OCI-M2 (cell line): ENCODE results near the gene CTNNA2.

Experiments
- DNase-seq: peaks from one replicate; lab custom pipeline; 2025; ENCODE audit not compliant: unreplicated experiment; lab: John Stamatoyannopoulos, UW

CTNNA2 gene

DNA sequence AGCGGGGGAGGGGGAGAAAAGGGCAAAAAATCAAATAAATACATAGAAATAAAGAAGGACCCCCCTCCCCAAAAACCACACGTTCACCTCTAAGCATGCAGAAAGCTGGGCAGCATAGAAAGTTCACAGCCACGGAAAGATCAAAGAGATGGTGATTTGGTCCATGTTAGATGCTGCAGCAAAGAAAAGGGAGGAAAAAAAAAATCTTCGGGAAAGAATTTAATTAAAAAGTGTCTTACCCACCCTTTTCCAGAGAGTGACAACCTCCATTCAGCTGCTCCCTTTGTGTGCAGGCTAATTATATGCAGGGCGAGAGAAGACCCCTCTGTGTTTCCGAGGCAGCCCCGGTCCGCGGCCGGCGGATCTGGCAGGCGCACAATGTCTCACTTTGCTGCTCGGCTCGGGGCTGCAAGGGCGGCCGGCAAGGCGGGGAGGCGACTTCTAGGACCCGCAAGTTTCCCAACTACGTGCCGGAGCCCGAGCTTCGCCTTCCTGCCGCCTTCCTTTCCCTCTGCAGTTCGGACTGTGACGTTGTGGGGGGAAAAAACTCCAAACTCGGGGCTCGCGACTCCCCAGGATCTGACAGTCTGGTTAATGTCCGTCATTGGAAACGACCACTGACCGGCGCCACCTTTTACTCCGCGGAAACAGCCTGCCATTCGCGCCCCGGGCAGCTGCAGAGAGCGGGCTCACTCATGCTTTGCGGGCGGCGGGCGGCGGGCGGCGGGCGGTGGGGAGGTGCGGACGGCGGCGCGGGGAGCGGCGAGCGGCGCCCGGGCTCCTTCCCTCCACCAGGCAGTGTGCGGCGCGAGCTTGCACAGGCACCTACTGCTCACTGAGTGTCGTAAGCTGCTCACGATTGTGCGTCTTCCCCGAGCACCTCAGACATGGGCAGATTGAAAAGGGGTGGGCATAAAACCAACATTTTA is 791.3 kb downstream of the CTNNA2 start, which contains the start of gene LRRTM1:
Gene LRRTM1 (minus strand): TSS at position 844 of the 929 bp plus-strand sequence. CDS start 933 bp downstream, outside the sequence.
- no peak for DNase-seq

DNA sequence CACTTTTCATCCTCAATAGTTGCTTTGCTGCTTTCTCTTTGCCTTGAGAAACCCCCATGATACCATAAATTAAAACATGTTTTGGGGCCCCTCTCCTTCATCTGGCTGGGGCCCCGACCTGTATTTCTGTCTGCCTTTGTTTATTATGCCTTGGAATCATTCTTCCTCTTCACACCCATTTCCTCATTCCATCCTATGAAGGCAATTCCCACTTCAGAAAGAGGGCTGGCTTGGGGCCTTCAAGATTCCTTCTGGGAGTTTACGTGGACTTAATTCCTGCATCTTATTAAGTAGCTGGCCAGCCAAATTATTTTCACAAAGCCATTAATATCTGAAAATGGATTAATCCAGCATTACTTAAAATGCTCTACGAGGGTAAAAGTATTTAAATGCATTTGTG is 798.5 kb downstream of the CTNNA2 start:
- no peak for DNase-seq

DNA sequence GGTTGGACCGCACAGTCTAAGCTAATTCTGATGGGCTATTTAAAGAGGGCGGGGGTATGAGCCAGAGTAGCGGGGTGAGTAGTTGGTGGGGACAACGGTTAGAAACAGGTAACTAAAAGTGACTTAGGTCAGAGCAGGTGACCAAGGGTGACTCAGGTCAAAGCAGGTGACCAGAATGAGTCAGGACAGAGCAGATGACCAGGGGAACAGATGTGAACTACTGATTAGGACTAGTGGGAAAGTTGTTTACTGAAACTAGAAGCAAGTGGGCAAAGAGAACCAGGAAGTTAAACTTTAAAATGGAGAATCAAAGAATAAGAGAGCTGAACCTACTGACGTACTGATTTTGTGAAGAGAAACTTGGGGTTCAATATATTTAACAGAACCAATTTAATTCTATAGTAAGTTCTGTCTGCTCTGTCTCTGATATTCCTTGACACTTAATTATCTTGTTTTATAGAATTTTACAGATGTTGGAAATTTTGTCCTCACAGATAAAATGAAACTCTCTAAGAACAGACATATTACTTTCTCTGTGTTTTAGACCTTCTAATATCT is 799.5 kb downstream of the CTNNA2 start:
- no peak for DNase-seq

DNA sequence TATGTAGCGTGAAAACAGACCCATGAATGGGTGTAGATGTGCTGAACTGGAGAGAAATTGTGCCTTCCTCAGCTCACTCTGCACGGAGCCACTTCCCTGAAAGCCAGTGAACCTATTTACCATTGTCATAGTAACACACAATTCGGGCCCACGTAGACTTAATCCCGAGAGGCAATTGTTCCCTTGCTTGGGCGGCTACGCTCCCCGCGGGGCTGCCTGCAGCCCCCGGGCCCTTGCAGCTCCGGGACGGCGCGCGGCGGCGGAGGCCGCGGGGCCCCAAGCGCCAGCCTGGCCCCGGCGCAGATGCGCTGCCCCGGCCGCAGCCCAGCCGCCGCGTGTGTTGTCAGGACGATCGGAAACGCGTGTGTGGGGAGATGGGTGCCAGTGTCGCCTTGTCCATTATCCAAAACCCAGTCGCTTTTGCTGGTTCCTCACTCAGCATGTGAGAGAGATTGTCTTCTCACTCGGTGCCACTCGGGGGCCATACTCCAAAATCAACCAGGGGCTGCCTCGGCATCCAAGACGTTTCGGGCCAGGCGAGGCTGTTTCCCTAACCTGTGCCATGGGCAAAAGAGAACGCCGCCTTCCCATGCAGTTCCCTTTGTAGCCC is 809.6 kb downstream of the CTNNA2 start:
- DNase-seq, result no peak

DNA sequence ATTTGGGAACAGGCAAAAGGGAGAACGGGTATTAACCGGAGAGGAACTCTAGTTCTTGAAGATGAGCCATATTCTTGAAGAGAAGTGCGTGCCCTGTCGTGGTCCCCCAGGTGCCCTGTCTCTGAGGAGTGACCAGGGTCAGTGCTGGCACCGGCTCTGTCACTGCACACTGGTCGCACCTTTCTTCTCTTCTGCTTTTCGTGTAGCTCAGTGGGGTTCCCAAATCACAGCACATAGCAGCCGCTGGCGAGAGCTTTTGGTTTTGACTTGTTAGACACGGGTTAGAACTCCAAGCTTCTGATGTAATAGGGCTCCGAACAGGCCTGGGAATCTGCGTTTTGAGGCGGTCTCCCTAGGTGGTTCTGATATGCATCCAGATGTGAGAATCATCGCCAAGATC is 810.1 kb downstream of the CTNNA2 start:
- no peak for DNase-seq

DNA sequence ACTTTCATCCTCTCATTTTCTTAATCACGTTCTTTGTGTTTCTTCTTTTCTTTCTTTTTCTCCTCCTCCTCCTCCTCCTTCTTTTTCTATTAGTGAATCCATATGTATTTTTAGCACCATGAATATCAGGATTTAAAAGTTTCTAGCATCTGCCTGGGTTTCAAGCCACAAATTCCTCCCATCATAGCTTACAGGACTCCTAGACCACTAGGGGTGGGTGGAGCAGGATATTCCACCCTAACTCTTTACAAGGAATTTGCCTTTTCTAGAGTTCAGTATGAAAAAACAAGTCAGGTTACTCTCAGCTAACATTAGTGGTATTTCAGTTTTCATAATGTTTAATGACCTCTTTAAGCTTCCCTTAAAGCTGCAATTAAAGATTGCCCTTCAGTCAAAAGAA is 810.8 kb downstream of the CTNNA2 start:
- DNase-seq, result no peak

DNA sequence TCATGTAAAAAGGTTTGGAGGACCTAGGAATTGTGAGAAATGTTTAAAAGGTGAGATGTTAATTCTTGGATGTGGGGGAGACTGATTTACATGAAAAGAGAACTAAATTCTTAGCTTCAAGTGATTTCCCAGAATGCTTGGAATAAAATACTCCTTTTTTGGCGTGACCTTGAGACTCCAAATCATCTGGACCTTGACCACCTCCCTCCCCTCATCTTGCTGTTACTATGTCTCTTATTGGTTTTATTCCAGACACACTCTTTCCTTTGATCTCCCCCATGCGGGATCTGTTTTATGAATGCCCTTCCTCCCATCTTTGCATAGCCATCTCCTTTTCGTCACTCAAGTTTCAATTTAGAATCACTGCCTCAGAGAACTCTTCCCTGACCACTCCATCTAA is 811.7 kb downstream of the CTNNA2 start:
- no peak for DNase-seq

DNA sequence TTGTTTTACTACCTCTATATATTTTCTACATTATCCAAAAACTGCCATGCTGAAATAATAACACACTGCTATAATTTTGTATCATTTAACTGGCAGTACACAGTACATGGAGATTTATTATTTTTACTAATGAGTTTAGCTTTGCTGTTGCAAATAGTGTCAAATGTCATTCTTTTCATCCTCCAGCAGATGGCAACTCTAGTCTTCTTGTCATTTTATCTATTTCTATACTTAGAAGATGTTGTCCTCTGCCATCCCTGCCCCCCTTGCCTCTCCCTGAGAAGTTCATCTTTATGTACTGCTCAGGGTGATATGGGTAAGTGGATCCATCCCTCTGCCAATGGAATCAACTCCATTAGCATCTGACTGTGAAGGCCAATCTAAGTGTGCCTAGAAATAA is 813.4 kb downstream of the CTNNA2 start:
- DNase-seq, result no peak

DNA sequence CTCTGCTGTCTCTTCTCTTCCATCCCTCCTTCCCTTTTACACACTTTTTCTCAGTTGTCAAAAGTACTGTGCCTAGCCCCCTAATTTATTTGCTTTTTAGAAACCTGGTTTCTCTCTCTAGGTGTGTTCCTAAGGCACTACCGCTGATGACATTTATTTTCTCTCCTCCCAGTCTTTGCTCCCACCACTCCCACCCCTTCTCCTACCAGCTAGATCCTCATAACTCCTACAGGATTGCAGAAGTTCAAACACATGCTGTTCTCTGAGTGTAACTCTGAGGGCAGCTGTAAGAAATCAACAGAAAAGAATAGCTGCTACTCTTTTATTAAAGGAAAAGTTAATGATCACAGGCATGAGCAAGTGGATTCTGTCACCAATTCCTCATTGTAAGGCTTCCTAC is 814.0 kb downstream of the CTNNA2 start:
- no peak for DNase-seq

DNA sequence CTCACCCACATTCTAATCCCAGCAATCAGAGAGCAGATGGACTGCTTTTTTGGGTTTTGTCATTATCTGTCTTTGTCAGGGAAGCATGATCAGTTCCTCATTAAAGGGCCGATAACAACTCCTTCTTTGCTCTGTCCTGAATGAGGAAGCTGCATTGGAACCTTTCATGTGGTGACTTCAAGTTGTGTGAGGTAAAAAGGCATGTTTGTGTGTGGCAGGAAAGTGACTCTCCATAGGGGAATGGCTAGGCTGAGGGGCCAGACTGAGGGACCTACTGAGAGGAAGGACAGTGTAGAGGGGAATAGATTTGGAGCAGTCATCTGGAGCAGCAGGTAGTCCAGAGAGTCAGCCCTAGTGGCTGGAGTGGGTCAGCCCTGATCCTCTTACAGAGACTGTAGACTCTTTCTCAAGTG is 815.3 kb downstream of the CTNNA2 start:
- no peak for DNase-seq

DNA sequence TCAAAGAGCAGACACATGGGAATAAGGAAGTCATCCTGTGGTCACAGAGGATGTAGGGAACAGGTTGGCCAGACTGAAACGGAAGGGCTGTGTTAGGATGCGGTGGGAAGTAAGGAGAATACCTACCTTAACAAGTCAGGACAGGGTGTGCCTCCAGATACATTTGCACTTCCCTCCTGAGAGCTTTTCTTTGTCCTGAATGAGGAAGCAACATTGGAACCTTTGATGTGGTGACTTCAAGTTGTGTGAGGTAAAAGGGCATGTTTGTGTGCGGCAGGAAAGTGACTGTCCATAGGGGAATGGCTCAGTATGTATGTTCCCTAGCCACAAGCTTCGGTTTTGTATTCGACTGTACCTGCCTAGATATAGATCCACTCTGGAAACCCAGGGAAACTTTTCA is 816.6 kb downstream of the CTNNA2 start:
- no peak for DNase-seq

DNA sequence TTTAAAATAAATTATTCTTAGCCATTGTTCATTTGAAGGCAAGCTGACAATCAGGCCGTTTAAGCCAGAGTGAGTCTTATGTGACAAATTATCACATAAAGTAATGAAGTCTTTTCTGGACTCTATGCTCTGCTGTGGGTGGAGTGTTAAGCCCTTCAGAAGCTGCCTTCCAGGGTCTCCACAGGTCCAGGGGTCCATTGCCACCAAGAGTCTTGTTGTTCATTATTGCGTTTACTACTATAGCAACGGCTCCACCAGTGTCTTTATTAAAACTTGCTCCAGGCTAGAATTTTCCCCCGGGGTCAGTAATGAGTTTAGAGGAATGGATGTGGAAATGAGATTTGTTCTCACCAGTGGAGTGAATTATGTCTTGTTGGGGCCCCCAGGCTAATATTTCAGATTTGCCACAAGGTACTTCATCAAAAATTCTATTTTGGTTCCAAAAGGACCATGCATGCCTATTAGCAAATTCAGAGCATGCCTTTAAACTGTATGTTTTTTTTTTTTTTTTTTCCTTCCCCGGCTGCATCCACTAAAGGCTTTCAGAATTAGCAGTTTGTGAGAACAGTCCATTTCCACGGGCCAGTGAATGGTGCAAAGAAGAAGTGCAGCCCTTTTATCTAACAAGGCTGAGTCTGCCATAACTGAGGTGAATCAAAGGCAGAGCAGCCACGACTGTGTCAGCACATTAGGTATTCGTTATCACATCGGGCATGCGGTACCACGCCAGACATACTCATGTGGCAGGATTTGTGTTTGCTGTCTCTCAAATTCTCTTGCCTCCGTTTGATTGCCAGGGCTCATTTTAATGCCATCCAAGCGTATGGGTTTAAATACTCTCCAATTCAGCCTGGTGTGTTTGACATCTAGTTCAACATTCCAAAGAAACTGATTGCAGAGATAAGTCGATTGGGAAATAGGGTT is 817.9 kb downstream of the CTNNA2 start:
- no peak for DNase-seq

DNA sequence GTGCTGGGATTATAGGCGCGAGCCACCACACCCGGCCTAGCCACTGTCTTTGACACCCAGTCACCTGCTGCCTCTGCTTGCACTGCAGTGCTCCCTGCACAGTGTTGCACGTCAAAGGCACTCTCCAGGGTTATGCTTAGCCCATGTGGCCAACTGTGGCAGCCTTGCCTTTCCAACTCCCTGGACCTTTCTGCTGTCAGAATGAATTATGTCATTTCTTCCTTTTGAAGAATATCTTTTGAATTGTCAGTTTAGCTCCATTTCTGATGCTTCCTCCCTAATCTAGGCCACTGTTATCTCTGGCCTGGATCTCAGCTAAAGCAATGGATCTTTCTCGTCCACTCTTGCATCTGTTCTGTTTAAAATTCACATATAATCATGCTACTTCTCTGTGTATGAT is 821.0 kb downstream of the CTNNA2 start:
- no peak for DNase-seq

DNA sequence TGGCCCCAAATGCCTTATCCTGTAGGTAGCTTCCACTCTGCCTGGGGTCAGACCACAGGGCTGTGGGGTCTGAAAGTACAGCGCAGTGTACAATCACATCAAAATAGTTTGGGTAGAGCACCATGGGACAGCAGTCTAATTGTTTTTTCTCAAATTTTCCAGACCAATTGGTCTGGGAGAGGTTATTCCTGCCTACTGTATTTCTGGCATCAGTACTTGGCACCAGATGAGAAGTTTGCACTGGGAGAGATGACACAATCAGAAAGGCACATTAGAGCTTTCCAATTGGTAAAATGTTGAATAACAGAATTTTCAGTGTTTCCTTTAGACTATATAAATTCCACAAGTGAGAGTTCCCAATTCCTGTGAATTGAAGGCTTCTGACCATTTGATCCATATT is 822.6 kb downstream of the CTNNA2 start:
- DNase-seq, result no peak

DNA sequence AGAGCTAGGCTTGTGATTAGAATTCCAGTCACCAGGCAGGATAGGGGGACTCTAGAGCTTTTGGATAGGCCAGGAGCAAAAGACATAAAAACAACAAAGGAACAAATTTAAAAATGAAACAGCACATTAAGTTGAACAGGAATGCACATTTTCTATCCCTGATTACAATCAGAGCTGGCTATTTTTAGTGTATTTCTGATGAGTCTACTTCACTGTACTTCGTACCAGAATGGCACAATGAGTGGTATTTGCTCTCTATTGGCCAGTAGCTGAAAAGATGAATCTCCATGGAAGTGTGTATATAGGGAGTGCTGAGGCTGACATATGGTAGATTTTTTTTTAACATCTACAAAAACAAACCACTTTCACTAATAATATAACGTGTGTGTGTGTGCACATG is 825.9 kb downstream of the CTNNA2 start:
- no peak for DNase-seq

DNA sequence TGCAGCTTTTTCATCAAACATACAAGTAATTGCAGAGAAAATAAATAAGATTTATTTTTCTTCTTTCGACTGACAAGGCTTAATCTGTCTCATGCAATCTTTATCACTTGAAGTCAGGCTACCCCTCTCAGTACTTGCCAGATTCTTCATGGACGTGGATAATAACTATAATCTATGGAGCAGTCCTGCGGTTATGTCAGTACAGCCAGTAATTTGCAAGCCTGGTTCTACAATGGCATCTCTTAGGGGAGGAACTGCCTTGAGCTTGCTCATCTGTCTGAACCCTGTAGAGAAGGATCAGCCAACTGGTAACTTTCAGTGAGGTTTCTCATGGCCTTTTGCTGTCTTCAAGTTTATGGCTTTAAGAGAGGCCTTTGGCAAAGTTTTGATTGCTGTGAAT is 827.2 kb downstream of the CTNNA2 start:
- DNase-seq, result no peak

DNA sequence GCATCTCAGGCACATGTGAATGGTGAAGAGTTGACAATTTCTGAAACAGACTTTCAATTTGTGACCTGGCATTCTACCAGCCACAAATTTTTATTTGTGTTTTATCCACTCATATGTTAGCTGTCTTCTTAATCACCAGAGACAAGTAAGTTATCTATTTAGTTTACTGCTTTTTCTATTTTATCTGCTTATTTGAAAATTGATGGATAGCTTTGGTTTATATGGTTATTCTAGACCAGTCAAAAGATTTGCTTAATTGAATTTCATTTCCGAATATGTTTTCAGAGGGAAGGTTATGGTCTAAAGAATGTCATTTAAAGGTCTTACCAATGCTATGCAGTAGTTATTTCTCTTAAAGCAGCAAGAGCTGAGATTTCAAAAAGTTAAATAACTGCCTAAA is 835.2 kb downstream of the CTNNA2 start:
- no peak for DNase-seq

DNA sequence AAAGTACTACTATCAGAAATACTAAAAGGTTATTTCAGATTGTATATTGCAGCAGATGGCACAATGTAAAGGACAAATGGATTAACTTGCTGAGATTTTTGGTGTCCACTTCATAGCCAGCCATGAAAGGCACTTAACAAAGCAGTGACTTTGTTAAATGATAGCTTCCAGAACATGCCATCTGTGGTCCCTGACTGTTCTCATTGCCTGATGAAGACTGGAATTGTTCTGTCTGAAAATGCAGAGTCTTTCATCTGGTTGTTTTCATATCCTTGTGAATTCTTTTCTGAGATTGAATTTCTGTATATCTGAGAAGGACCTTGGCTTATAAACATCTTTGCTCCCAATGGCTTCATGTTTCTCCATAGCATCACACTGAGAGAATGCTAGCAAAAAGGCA is 836.1 kb downstream of the CTNNA2 start:
- DNase-seq, result no peak

DNA sequence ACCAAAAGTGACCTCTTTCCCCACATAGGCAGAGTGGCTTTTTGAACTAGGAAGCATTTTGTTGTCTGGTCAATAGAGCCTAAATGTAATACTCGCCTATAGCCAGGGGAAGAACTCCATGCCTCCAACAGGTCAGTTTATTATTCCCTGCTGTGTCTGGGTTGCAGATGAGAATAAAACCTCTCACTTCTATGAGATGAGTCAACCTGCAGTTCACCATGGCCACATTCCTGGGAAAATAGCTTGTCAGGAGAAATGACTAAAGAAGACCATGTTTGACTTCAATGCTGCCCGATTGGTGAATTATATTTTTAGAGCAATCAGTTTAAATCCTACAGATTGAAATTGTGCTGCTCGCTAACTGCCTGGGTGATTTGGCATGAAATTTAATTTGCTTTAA is 838.4 kb downstream of the CTNNA2 start:
- no peak for DNase-seq

DNA sequence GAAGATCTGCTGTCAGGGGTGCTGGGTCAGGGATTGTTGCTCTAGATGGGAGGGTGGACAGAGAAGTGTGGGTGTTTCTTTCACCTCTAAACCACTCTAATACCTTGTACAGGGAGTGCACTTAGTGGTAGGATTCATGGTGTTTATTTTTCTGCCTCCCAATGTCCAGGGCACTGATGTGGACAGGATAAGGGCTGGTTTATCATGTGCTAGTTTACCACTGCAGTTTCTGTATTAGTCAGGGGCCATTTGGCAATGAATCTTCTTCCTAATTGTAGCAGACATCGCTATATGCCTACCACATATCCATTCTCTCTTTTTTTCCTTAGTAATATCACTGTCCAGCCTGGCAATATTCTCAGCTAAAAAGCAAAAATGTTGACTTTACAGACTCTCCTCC is 842.0 kb downstream of the CTNNA2 start:
- no peak for DNase-seq

DNA sequence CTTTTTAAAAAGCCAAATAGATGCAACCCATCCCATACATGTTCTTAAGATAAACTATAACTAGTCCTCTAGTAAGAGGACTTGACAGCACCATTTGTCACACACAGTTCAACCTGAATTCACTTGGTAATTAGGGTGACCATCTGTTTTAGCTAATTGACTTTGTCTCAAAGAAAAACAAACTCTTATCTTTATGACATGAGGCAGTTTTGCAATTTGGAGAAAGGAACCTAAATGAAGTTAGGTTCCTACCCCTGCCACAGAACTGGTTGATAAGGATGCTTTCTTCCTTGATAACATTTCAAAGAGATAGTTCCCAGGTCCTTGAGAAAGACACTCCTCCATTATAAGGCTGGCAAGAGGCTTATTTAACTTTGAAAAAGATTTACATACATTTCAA is 849.1 kb downstream of the CTNNA2 start:
- no peak for DNase-seq
